ENCODE measurements around the gene KRTAP4-11. TPM values are rescaled to one million over a fixed set of nuclear protein-coding genes. Genes with fewer than 3 reads are reported as not detected.
"Not testable (repeated sequence)": the region's sequence is repeated elsewhere in the genome, so short reads cannot be mapped to it uniquely, and the experiment has no call there.

KRTAP4-11 gene
- total and polyA plus RNA-seq, 5 donors from 2014 or later: not detected

GRCh38 chr17:41149652-41149985 is 31.4 kb upstream of the KRTAP4-11 start, which contains the start of gene KRTAP4-5:
KRTAP4-5 (minus strand) TSS chr17:41149825; CDS start chr17:41149767, 58 bp downstream.
- Mint-ChIP-seq H3K9me3 (peaks cover 0 to 4% (median 0%) of the 10 kb centered on the region in 7 donors), H3K4me3 (no peak within 1 kb of the TSS), H3K27me3 (peaks cover 20% of the 10 kb centered on the region), H3K27ac (peak within 1 kb of the TSS in 1 of 3 donors; percentile 27), H3K36me3 (no peaks in the 10 kb centered on the region), H3K4me1 (peaks cover 0 to 2% (median 0%) of the 10 kb centered on the region in 4 donors)
- DNase-seq: no peak
- H3K27me3 ChIP-seq (ENCODE audit: control insufficient read depth, insufficient read depth, low read length): peaks cover 6% of the 10 kb centered on the region
- no peaks in the 10 kb centered on the region for H3K4me1 ChIP-seq (ENCODE audit: control insufficient read depth, insufficient read depth, low read length, poor library complexity, severe bottlenecking)
- H3K9me3 ChIP-seq (ENCODE audit: control insufficient read depth in 2 of 2, low read length in 2 of 2): no peaks in the 10 kb centered on the region
- no peaks in the 10 kb centered on the region for H3K36me3 ChIP-seq (ENCODE audit: control insufficient read depth, insufficient read depth, low read length)
- no peak within 1 kb of the TSS for H3K4me3 ChIP-seq (ENCODE audit: low read depth, low read length)
- no peak for ATAC-seq (ENCODE audit: low read depth in 2 of 2)
- no peak within 1 kb of the TSS for H3K27ac ChIP-seq (ENCODE audit: insufficient read depth, low read length, poor library complexity, severe bottlenecking)

GRCh38 chr17:41148971-41149651 is 30.9 kb upstream of the KRTAP4-11 start:
- not testable (repeated sequence) for H3K36me3 Mint-ChIP-seq; H3K27me3 ChIP-seq (ENCODE audit: control insufficient read depth, insufficient read depth, low read length); H3K4me1 Mint-ChIP-seq; H3K4me1 ChIP-seq (ENCODE audit: control insufficient read depth, insufficient read depth, low read length, poor library complexity, severe bottlenecking); H3K9me3 ChIP-seq (ENCODE audit: control insufficient read depth in 2 of 2, low read length in 2 of 2); H3K4me3 ChIP-seq (ENCODE audit: low read depth, low read length); H3K36me3 ChIP-seq (ENCODE audit: control insufficient read depth, insufficient read depth, low read length); H3K27ac ChIP-seq (ENCODE audit: insufficient read depth, low read length, poor library complexity, severe bottlenecking); ATAC-seq (ENCODE audit: low read depth in 2 of 2); DNase-seq; H3K4me3 Mint-ChIP-seq; H3K9me3 Mint-ChIP-seq
- Mint-ChIP-seq H3K27ac (peak overlapping the region in 1 of 3 donors; percentile 27), H3K27me3 (peaks cover 18% of the 10 kb centered on the region)

- H3K36me3 ChIP-seq (ENCODE audit: control insufficient read depth, insufficient read depth, low read length): no peaks in the 10 kb centered on the region
- no peaks in the 10 kb centered on the region for H3K36me3 Mint-ChIP-seq
- no peak overlapping the region for H3K27ac Mint-ChIP-seq
These were observed 29.5 kb upstream of the KRTAP4-11 start for GRCh38 chr17:41147531-41148204.

GRCh38 chr17:41145261-41145660 is 27.1 kb upstream of the KRTAP4-11 start:
- H3K9me3 ChIP-seq (ENCODE audit: control insufficient read depth in 2 of 2, low read length in 2 of 2): peaks cover 9 to 12% of the 10 kb centered on the region in 2 experiments
- DNase-seq: no peak
- no peaks in the 10 kb centered on the region for H3K36me3 ChIP-seq (ENCODE audit: control insufficient read depth, insufficient read depth, low read length)
- Mint-ChIP-seq H3K36me3 (no peaks in the 10 kb centered on the region), H3K9me3 (peaks cover 3 to 26% (median 12%) of the 10 kb centered on the region in 7 donors), H3K27me3 (peaks cover 11% of the 10 kb centered on the region), H3K27ac (peak overlapping the region in 1 of 3 donors; percentile 43), H3K4me1 (peaks cover 0 to 2% (median 0%) of the 10 kb centered on the region in 4 donors), H3K4me3 (no peak overlapping the region)
- H3K4me1 ChIP-seq (ENCODE audit: control insufficient read depth, insufficient read depth, low read length, poor library complexity, severe bottlenecking): no peaks in the 10 kb centered on the region
- no peak for ATAC-seq (ENCODE audit: low read depth in 2 of 2)
- H3K27ac ChIP-seq (ENCODE audit: insufficient read depth, low read length, poor library complexity, severe bottlenecking): no peak overlapping the region
- peaks cover 6% of the 10 kb centered on the region for H3K27me3 ChIP-seq (ENCODE audit: control insufficient read depth, insufficient read depth, low read length)
- no peak overlapping the region for H3K4me3 ChIP-seq (ENCODE audit: low read depth, low read length)

More at GRCh38 chr17:41147531-41148204, 29.5 kb upstream of the KRTAP4-11 start:
- DNase-seq (no peak), ATAC-seq (ENCODE audit: low read depth in 2 of 2) (no peak)
- peaks cover 3 to 15% (median 7%) of the 10 kb centered on the region in 7 donors for H3K9me3 Mint-ChIP-seq
- peaks cover 7 to 9% of the 10 kb centered on the region in 2 experiments for H3K9me3 ChIP-seq (ENCODE audit: control insufficient read depth in 2 of 2, low read length in 2 of 2)
- peaks cover 0 to 2% (median 0%) of the 10 kb centered on the region in 4 donors for H3K4me1 Mint-ChIP-seq
- H3K27me3 Mint-ChIP-seq: peaks cover 11% of the 10 kb centered on the region
- H3K4me3 ChIP-seq (ENCODE audit: low read depth, low read length): no peak overlapping the region
- H3K27me3 ChIP-seq (ENCODE audit: control insufficient read depth, insufficient read depth, low read length): peaks cover 4% of the 10 kb centered on the region
- H3K4me1 ChIP-seq (ENCODE audit: control insufficient read depth, insufficient read depth, low read length, poor library complexity, severe bottlenecking): no peaks in the 10 kb centered on the region
- no peak overlapping the region for H3K27ac ChIP-seq (ENCODE audit: insufficient read depth, low read length, poor library complexity, severe bottlenecking)
- no peak overlapping the region for H3K4me3 Mint-ChIP-seq

GRCh38 chr17:41144846-41145245 is 26.7 kb upstream of the KRTAP4-11 start:
- H3K9me3 Mint-ChIP-seq: peaks cover 3 to 26% (median 12%) of the 10 kb centered on the region in 7 donors
- Histone ChIP-seq H3K27ac (ENCODE audit: insufficient read depth, low read length, poor library complexity, severe bottlenecking) (no peak overlapping the region), H3K9me3 (ENCODE audit: control insufficient read depth in 2 of 2, low read length in 2 of 2) (peaks cover 9 to 12% of the 10 kb centered on the region in 2 experiments), H3K36me3 (ENCODE audit: control insufficient read depth, insufficient read depth, low read length) (no peaks in the 10 kb centered on the region), H3K4me3 (ENCODE audit: low read depth, low read length) (no peak overlapping the region), H3K27me3 (ENCODE audit: control insufficient read depth, insufficient read depth, low read length) (peaks cover 4% of the 10 kb centered on the region), H3K4me1 (ENCODE audit: control insufficient read depth, insufficient read depth, low read length, poor library complexity, severe bottlenecking) (no peaks in the 10 kb centered on the region)
- DNase-seq (no peak), ATAC-seq (ENCODE audit: low read depth in 2 of 2) (no peak)
- H3K27ac Mint-ChIP-seq: peak overlapping the region in 1 of 3 donors; percentile 43
- no peak overlapping the region for H3K4me3 Mint-ChIP-seq
- H3K27me3 Mint-ChIP-seq: peaks cover 11% of the 10 kb centered on the region
- H3K4me1 Mint-ChIP-seq: peaks cover 0 to 2% (median 0%) of the 10 kb centered on the region in 4 donors
- H3K36me3 Mint-ChIP-seq: no peaks in the 10 kb centered on the region

GRCh38 chr17:41141361-41141760 is 23.2 kb upstream of the KRTAP4-11 start:
- Mint-ChIP-seq H3K36me3 (peaks cover 3% of the 10 kb centered on the region), H3K27me3 (peaks cover 11% of the 10 kb centered on the region), H3K27ac (no peak overlapping the region), H3K9me3 (peaks cover 6 to 26% (median 14%) of the 10 kb centered on the region in 7 donors), H3K4me1 (no peaks in the 10 kb centered on the region), H3K4me3 (no peak overlapping the region)
- no peak overlapping the region for H3K4me3 ChIP-seq (ENCODE audit: low read depth, low read length)
- no peak for ATAC-seq (ENCODE audit: low read depth in 2 of 2)
- H3K4me1 ChIP-seq (ENCODE audit: control insufficient read depth, insufficient read depth, low read length, poor library complexity, severe bottlenecking): no peaks in the 10 kb centered on the region
- DNase-seq: no peak
- peaks cover 9 to 12% of the 10 kb centered on the region in 2 experiments for H3K9me3 ChIP-seq (ENCODE audit: control insufficient read depth in 2 of 2, low read length in 2 of 2)
- H3K36me3 ChIP-seq (ENCODE audit: control insufficient read depth, insufficient read depth, low read length): no peaks in the 10 kb centered on the region
- peaks cover 3% of the 10 kb centered on the region for H3K27me3 ChIP-seq (ENCODE audit: control insufficient read depth, insufficient read depth, low read length)
- no peak overlapping the region for H3K27ac ChIP-seq (ENCODE audit: insufficient read depth, low read length, poor library complexity, severe bottlenecking)

- H3K4me1 ChIP-seq (ENCODE audit: control insufficient read depth, insufficient read depth, low read length, poor library complexity, severe bottlenecking): no peaks in the 10 kb centered on the region
- Mint-ChIP-seq H3K9me3 (peaks cover 6 to 26% (median 14%) of the 10 kb centered on the region in 7 donors), H3K27ac (no peak within 1 kb of the TSS), H3K4me1 (no peaks in the 10 kb centered on the region), H3K36me3 (peaks cover 3% of the 10 kb centered on the region), H3K4me3 (no peak within 1 kb of the TSS), H3K27me3 (peaks cover 15% of the 10 kb centered on the region)
- H3K9me3 ChIP-seq (ENCODE audit: control insufficient read depth in 2 of 2, low read length in 2 of 2): peaks cover 9 to 12% of the 10 kb centered on the region in 2 experiments
- H3K27ac ChIP-seq (ENCODE audit: insufficient read depth, low read length, poor library complexity, severe bottlenecking): no peak within 1 kb of the TSS
- H3K36me3 ChIP-seq (ENCODE audit: control insufficient read depth, insufficient read depth, low read length): no peaks in the 10 kb centered on the region
- DNase-seq (no peak), ATAC-seq (ENCODE audit: low read depth in 2 of 2) (no peak)
- no peak within 1 kb of the TSS for H3K4me3 ChIP-seq (ENCODE audit: low read depth, low read length)
- H3K27me3 ChIP-seq (ENCODE audit: control insufficient read depth, insufficient read depth, low read length): peaks cover 2% of the 10 kb centered on the region
These were observed 22.4 kb upstream of the KRTAP4-11 start, which contains the start of gene KRTAP4-6 for GRCh38 chr17:41140360-41141131. KRTAP4-6 (minus strand) TSS chr17:41140544; CDS start chr17:41140487, 57 bp downstream.

Measured in CD4-positive, CD25-positive, alpha-beta regulatory T cell (primary cell).